Measurements from ENCODE around the gene PRRC2C. TPM values are rescaled to one million over a fixed set of nuclear protein-coding genes. Genes with fewer than 3 reads are reported as not detected.
A peak's percentile ranks its signal among the peaks of the same experiment; 100 is the strongest.

The PRRC2C gene
- total and polyA plus RNA-seq, 2 experiments from 2014 or later: 186 to 368 TPM

GRCh38 chr1:171640225-171640624 is 154.9 kb downstream of the PRRC2C start:
- H3K4me1 ChIP-seq (ENCODE audit: insufficient read depth): peaks cover 19% of the 10 kb centered on the region
- DNase-seq (ENCODE audit: low spot score) (no peak), ATAC-seq (no peak)
- no peaks in the 10 kb centered on the region for H3K9me2 ChIP-seq (ENCODE audit: insufficient read depth)
- H4K20me1 ChIP-seq (replicated peaks; ENCODE audit: insufficient read depth): no peaks in the 10 kb centered on the region
- Mint-ChIP-seq H3K4me1 (peaks cover 17% of the 10 kb centered on the region), H3K9me3 (no peaks in the 10 kb centered on the region), H3K27ac (no peak overlapping the region), H3K27me3 (ENCODE audit: insufficient read depth, low read depth, poor library complexity) (peaks cover 3% of the 10 kb centered on the region), H3K36me3 (ENCODE audit: low read depth) (no peaks in the 10 kb centered on the region), H3K4me3 (no peak overlapping the region)
- no peaks in the 10 kb centered on the region for H3F3A ChIP-seq (replicated peaks; ENCODE audit: low read depth)
- no peaks in the 10 kb centered on the region for H3K79me2 ChIP-seq (replicated peaks; ENCODE audit: insufficient read depth)
- no peak overlapping the region for H2AFZ ChIP-seq
- no peak overlapping the region for H3K4me2 ChIP-seq
- H3K36me3 ChIP-seq (ENCODE audit: insufficient read depth): no peaks in the 10 kb centered on the region
- H3K27me3 ChIP-seq (ENCODE audit: insufficient read depth): no peaks in the 10 kb centered on the region
- H3K4me3 ChIP-seq: no peak overlapping the region
- no peak for TF ChIP-seq EZH2phosphoT487 (IDR thresholded peaks at IDR 0.05; ENCODE audit: unreplicated experiment)
- no peak overlapping the region for H3K27ac ChIP-seq (ENCODE audit: low read depth)

GRCh38 chr1:171641076-171641864 is 155.9 kb downstream of the PRRC2C start:
- H3K9me3 Mint-ChIP-seq: no peaks in the 10 kb centered on the region
- H3K27me3 Mint-ChIP-seq (ENCODE audit: insufficient read depth, low read depth, poor library complexity): peaks cover 3% of the 10 kb centered on the region
- H3K36me3 Mint-ChIP-seq (ENCODE audit: low read depth): no peaks in the 10 kb centered on the region
- H3K4me1 ChIP-seq (ENCODE audit: insufficient read depth): peaks cover 21% of the 10 kb centered on the region
- H3K27me3 ChIP-seq (ENCODE audit: insufficient read depth): no peaks in the 10 kb centered on the region
- peak overlapping the region; percentile 32; the same call in 2 of the 3 replicates for H3K4me3 Mint-ChIP-seq
- peak overlapping the region; percentile 32; the same call in 1 of the 2 replicates for H3K4me3 ChIP-seq
- peak; percentile 85 for ATAC-seq
- H3F3A ChIP-seq (replicated peaks; ENCODE audit: low read depth): no peaks in the 10 kb centered on the region
- H3K9me2 ChIP-seq (ENCODE audit: insufficient read depth): no peaks in the 10 kb centered on the region
- H3K79me2 ChIP-seq (replicated peaks; ENCODE audit: insufficient read depth): no peaks in the 10 kb centered on the region
- H3K4me1 Mint-ChIP-seq: peaks cover 17% of the 10 kb centered on the region
- TF ChIP-seq EZH2phosphoT487 (IDR thresholded peaks at IDR 0.05; ENCODE audit: unreplicated experiment): no peak
- TF ChIP-seq, protein P1, sequence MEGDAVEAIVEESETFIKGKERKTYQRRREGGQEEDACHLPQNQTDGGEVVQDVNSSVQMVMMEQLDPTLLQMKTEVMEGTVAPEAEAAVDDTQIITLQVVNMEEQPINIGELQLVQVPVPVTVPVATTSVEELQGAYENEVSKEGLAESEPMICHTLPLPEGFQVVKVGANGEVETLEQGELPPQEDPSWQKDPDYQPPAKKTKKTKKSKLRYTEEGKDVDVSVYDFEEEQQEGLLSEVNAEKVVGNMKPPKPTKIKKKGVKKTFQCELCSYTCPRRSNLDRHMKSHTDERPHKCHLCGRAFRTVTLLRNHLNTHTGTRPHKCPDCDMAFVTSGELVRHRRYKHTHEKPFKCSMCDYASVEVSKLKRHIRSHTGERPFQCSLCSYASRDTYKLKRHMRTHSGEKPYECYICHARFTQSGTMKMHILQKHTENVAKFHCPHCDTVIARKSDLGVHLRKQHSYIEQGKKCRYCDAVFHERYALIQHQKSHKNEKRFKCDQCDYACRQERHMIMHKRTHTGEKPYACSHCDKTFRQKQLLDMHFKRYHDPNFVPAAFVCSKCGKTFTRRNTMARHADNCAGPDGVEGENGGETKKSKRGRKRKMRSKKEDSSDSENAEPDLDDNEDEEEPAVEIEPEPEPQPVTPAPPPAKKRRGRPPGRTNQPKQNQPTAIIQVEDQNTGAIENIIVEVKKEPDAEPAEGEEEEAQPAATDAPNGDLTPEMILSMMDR (conservative IDR thresholded peaks at IDR 0.05; ENCODE audit: low read depth in 2 of 2): peak; percentile 45 to 50
- no peaks in the 10 kb centered on the region for H4K20me1 ChIP-seq (replicated peaks; ENCODE audit: insufficient read depth)
- H3K27ac ChIP-seq (ENCODE audit: low read depth): peak overlapping the region; percentile 84
- peak; percentile 67 for DNase-seq (ENCODE audit: low spot score)
- H2AFZ ChIP-seq: peak overlapping the region; percentile 75
- H3K4me2 ChIP-seq: peak overlapping the region; percentile 65
- H3K27ac Mint-ChIP-seq: peak overlapping the region; percentile 93
- H3K36me3 ChIP-seq (ENCODE audit: insufficient read depth): no peaks in the 10 kb centered on the region

DNA sequence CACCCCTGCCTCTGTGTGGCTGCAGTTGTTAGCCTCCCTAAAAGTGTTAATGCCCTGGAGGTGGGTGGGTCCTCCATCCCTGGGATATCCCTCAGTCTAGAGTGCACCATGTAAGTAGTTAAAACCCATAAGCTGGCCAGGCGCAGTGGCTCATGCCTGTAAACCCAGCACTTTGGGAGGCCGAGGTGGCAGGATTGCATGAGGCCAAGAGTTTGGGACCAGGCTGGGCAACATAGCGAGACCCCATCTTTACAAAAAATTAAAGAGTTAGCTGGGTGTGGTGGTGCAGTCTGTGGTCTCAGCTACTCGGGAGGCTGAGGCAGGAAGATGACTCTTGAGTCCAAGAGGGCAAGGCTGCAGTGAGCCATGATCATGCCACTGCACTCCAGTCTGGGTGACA is 156.9 kb downstream of the PRRC2C start:
- H3K27me3 ChIP-seq (ENCODE audit: insufficient read depth): no peaks in the 10 kb centered on the region
- DNase-seq (ENCODE audit: low spot score): no peak
- peak overlapping the region; percentile 93; the same call in 1 of the 2 replicates for H3K27ac Mint-ChIP-seq
- no peak for TF ChIP-seq NANOG (IDR thresholded peaks at IDR 0.05; ENCODE audit: borderline replicate concordance)
- no peak for TF ChIP-seq POLR2AphosphoS5 (IDR thresholded peaks at IDR 0.05; ENCODE audit: low read depth)
- no peak for TF ChIP-seq ZNF462 (CRISPR knock-in tag; IDR thresholded peaks at IDR 0.05)
- TF ChIP-seq STAT1 (IDR thresholded peaks at IDR 0.05; ENCODE audit: unreplicated experiment): no peak

More for the DNA sequence above, 156.9 kb downstream of the PRRC2C start:
- Histone ChIP-seq H3K4me2 (peak overlapping the region; percentile 65; the same call in 1 of the 2 replicates), H3K79me2 (replicated peaks; ENCODE audit: insufficient read depth) (no peaks in the 10 kb centered on the region), H3K27ac (ENCODE audit: low read depth) (peak overlapping the region; percentile 84), H3F3A (replicated peaks; ENCODE audit: low read depth) (no peaks in the 10 kb centered on the region), H3K9me2 (ENCODE audit: insufficient read depth) (no peaks in the 10 kb centered on the region), H3K4me3 (no peak overlapping the region; the same call in 1 of the 2 replicates), H2AFZ (peak overlapping the region; percentile 75), H4K20me1 (replicated peaks; ENCODE audit: insufficient read depth) (no peaks in the 10 kb centered on the region), H3K36me3 (ENCODE audit: insufficient read depth) (no peaks in the 10 kb centered on the region), H3K4me1 (ENCODE audit: insufficient read depth) (peaks cover 21% of the 10 kb centered on the region)
- Mint-ChIP-seq H3K27me3 (ENCODE audit: insufficient read depth, low read depth, poor library complexity) (peaks cover 3% of the 10 kb centered on the region), H3K9me3 (no peaks in the 10 kb centered on the region), H3K36me3 (ENCODE audit: low read depth) (no peaks in the 10 kb centered on the region), H3K4me1 (peaks cover 17% of the 10 kb centered on the region), H3K4me3 (no peak overlapping the region)
- no peak for ATAC-seq
